Gastrocnemius medialis (tissue), 4 donors: ENCODE data around the gene SCRT2.

Experiments used
- POLR2A ChIP-seq, 2 donors: fragments of 450-650 bp; IDR thresholded peaks; one replicate each; pipeline ENCODE4 v1.6.1; 2017; ENCODE audit warnings: antibody characterized with exemption in 2 of 2, mild to moderate bottlenecking in 2 of 2, moderate library complexity in 2 of 2
- TF ChIP-seq, protein P1 (sequence below), 5 experiments: fragments of 450-650 bp in 3 of 5; fragments of 200-600 bp in 2 of 5; sonication (generic) in 2 of 5; IDR thresholded peaks in 4 of 5; conservative IDR thresholded peaks in 1 of 5; 1 replicate in 4 of 5; 2 replicates in 1 of 5; pipeline ENCODE4 v1.5.1; 2016 to 2019; ENCODE audit warnings: antibody characterized with exemption in 5 of 5, mild to moderate bottlenecking in 3 of 5, moderate library complexity in 3 of 5

DNA sequence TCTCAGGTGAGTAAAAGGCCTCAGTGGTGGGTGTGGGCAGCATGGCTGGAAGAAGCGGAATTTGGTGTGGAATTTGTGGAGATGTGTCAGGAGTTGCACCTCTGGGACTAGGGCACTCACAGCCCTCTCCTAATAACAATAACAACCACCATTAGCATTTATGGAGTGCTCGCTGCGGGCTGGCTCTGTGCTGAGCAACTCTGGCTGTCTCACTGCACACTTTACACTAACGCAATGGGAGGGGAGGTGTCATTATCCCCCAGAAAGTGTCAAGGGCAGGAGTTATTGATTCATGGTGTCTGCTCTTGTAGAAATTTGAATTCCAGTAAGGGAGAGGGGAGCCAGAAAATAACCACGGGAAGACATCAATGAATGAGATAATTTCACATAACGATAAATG is 22.7 kb upstream of the SCRT2 start:
- TF ChIP-seq, protein P1, sequence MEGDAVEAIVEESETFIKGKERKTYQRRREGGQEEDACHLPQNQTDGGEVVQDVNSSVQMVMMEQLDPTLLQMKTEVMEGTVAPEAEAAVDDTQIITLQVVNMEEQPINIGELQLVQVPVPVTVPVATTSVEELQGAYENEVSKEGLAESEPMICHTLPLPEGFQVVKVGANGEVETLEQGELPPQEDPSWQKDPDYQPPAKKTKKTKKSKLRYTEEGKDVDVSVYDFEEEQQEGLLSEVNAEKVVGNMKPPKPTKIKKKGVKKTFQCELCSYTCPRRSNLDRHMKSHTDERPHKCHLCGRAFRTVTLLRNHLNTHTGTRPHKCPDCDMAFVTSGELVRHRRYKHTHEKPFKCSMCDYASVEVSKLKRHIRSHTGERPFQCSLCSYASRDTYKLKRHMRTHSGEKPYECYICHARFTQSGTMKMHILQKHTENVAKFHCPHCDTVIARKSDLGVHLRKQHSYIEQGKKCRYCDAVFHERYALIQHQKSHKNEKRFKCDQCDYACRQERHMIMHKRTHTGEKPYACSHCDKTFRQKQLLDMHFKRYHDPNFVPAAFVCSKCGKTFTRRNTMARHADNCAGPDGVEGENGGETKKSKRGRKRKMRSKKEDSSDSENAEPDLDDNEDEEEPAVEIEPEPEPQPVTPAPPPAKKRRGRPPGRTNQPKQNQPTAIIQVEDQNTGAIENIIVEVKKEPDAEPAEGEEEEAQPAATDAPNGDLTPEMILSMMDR (IDR thresholded peaks at IDR 0.05 in 4 of 5, conservative IDR thresholded peaks at IDR 0.05 in 1 of 5) = no peak
- no peak for TF ChIP-seq POLR2A (IDR thresholded peaks at IDR 0.05)
